ENCODE data around the gene CEP104. TPM values are rescaled to one million over a fixed set of nuclear protein-coding genes. Genes with fewer than 3 reads are reported as not detected.

The CEP104 gene
- total RNA-seq: 10 to 100 TPM; 64.0 to 64.4 TPM
- polyA plus RNA-seq: 10 to 100 TPM; 10.3 to 30.7 TPM

GRCh38 chr1:3856923-3857790, at the start of gene CEP104, which contains the start of gene DFFB:
CEP104 (minus strand) TSS chr1:3857211; CDS start chr1:3852407, 4,804 bp downstream.
DFFB (plus strand) TSS chr1:3857476; CDS start chr1:3857604, 128 bp downstream.
- peaks cover 18 to 56% (median 35%) of the 10 kb centered on the region in 4 donors for H3K4me1 Mint-ChIP-seq
- intact Hi-C loops (cut with micrococcal nuclease): loop anchor here (1.0 to 2.0 kb wide), 3 partner anchors 43 to 232 kb away; partner anchors contain the start of genes C1orf174, LRRC47 and TPRG1L
- POLR2A ChIA-PET (ENCODE audit: partially characterized antibody): interaction anchor here (1.3 to 4.8 kb wide), 4 partner anchors 9 to 61 kb away, joined by 3 to 73 read pairs (median 14); partner anchors contain the start of genes C1orf174 and LRRC47

GRCh38 chr1:3906672-3907020, 49.6 kb upstream of the CEP104 start:
- ChIA-PET CTCF (ENCODE audit: partially characterized antibody) (interaction anchor here (2.0 kb wide), 1 partner anchor 49 kb away, joined by 7 read pairs; the partner anchor contains the start of genes CEP104 and DFFB), POLR2A (ENCODE audit: partially characterized antibody) (no interaction called here)
- Mint-ChIP-seq H3K4me1 (peaks cover 18 to 35% (median 31%) of the 10 kb centered on the region in 4 donors), H3K9me3 (no peaks in the 10 kb centered on the region), H3K27me3 (no peaks in the 10 kb centered on the region), H3K36me3 (no peaks in the 10 kb centered on the region), H3K4me3 (no peak overlapping the region), H3K27ac (no peak overlapping the region)
- Histone ChIP-seq H3K4me3 (ENCODE audit: low read length in 2 of 2) (no peak overlapping the region), H3K4me1 (ENCODE audit: insufficient read depth, low read length) (peaks cover 32% of the 10 kb centered on the region), H3K9me3 (ENCODE audit: control insufficient read depth in 1 of 2, low read length in 2 of 2) (no peaks in the 10 kb centered on the region), H3K27me3 (ENCODE audit: insufficient read depth, low read length) (no peaks in the 10 kb centered on the region), H3K36me3 (ENCODE audit: insufficient read depth, low read length) (no peaks in the 10 kb centered on the region), H3K27ac (ENCODE audit: low read depth, low read length) (no peak overlapping the region)
- intact Hi-C loops (cut with micrococcal nuclease): no loop called here
- DNase-seq: no peak

More at GRCh38 chr1:3856923-3857790, at the start of gene CEP104, which contains the start of gene DFFB:
- peak; percentile 99 for DNase-seq
- Histone ChIP-seq H3K9me3 (ENCODE audit: control insufficient read depth in 1 of 2, low read length in 2 of 2) (no peaks in the 10 kb centered on the region), H3K36me3 (ENCODE audit: insufficient read depth, low read length) (no peaks in the 10 kb centered on the region), H3K4me1 (ENCODE audit: insufficient read depth, low read length) (peaks cover 35% of the 10 kb centered on the region), H3K4me3 (ENCODE audit: low read length in 2 of 2) (peak within 1 kb of the TSS; percentile 88 to 96), H3K27me3 (ENCODE audit: insufficient read depth, low read length) (no peaks in the 10 kb centered on the region), H3K27ac (ENCODE audit: low read depth, low read length) (peak within 1 kb of the TSS; percentile 71)
- no peaks in the 10 kb centered on the region for H3K27me3 Mint-ChIP-seq
- peak within 1 kb of the TSS; percentile 95 to 99 (median 98) for H3K4me3 Mint-ChIP-seq
- H3K27ac Mint-ChIP-seq: peak within 1 kb of the TSS; percentile 88 to 98 (median 96)
- peaks cover 3 to 18% of the 10 kb centered on the region in 2 donors for H3K36me3 Mint-ChIP-seq
- CTCF ChIA-PET (ENCODE audit: partially characterized antibody): interaction anchor here (1.2 to 2.0 kb wide), 7 partner anchors 9 to 49 kb away, joined by 3 to 7 read pairs (median 4); no protein-coding TSS in a partner anchor
- no peaks in the 10 kb centered on the region for H3K9me3 Mint-ChIP-seq

- Histone ChIP-seq H3K36me3 (ENCODE audit: insufficient read depth, low read length) (no peaks in the 10 kb centered on the region), H3K4me3 (ENCODE audit: low read length in 2 of 2) (no peak overlapping the region), H3K4me1 (ENCODE audit: insufficient read depth, low read length) (peaks cover 37% of the 10 kb centered on the region), H3K27me3 (ENCODE audit: insufficient read depth, low read length) (no peaks in the 10 kb centered on the region), H3K9me3 (ENCODE audit: control insufficient read depth in 1 of 2, low read length in 2 of 2) (no peaks in the 10 kb centered on the region), H3K27ac (ENCODE audit: low read depth, low read length) (no peak overlapping the region)
- intact Hi-C loops (cut with micrococcal nuclease): no loop called here
- Mint-ChIP-seq H3K9me3 (no peaks in the 10 kb centered on the region), H3K27me3 (no peaks in the 10 kb centered on the region), H3K36me3 (no peaks in the 10 kb centered on the region), H3K4me3 (no peak overlapping the region), H3K4me1 (peaks cover 18 to 39% (median 31%) of the 10 kb centered on the region in 4 donors), H3K27ac (peak overlapping the region in 3 of 7 donors; percentile 7 to 52 (median 46))
- CTCF ChIA-PET (ENCODE audit: partially characterized antibody): interaction anchor here (2.0 kb wide), 1 partner anchor 48 kb away, joined by 7 read pairs; the partner anchor contains the start of genes CEP104 and DFFB
- no peak for DNase-seq
- POLR2A ChIA-PET (ENCODE audit: partially characterized antibody): no interaction called here
Observed at GRCh38 chr1:3905953-3906671, 49.1 kb upstream of the CEP104 start.

- intact Hi-C loops (cut with micrococcal nuclease): no loop called here
- Mint-ChIP-seq H3K36me3 (peaks cover 0 to 4% of the 10 kb centered on the region in 2 donors), H3K9me3 (no peaks in the 10 kb centered on the region), H3K4me3 (peak overlapping the region in 2 of 8 donors; percentile 16 to 39), H3K27ac (peak overlapping the region in 6 of 7 donors; percentile 7 to 53 (median 51)), H3K4me1 (peaks cover 18 to 39% (median 30%) of the 10 kb centered on the region in 4 donors), H3K27me3 (no peaks in the 10 kb centered on the region)
- Histone ChIP-seq H3K9me3 (ENCODE audit: control insufficient read depth in 1 of 2, low read length in 2 of 2) (no peaks in the 10 kb centered on the region), H3K27ac (ENCODE audit: low read depth, low read length) (no peak overlapping the region), H3K36me3 (ENCODE audit: insufficient read depth, low read length) (no peaks in the 10 kb centered on the region), H3K4me1 (ENCODE audit: insufficient read depth, low read length) (peaks cover 35% of the 10 kb centered on the region), H3K4me3 (ENCODE audit: low read length in 2 of 2) (no peak overlapping the region), H3K27me3 (ENCODE audit: insufficient read depth, low read length) (no peaks in the 10 kb centered on the region)
- ChIA-PET POLR2A (ENCODE audit: partially characterized antibody) (no interaction called here), CTCF (ENCODE audit: partially characterized antibody) (interaction anchor here (2.0 kb wide), 1 partner anchor 48 kb away, joined by 7 read pairs; the partner anchor contains the start of genes CEP104 and DFFB)
- DNase-seq: no peak
Observed at GRCh38 chr1:3905266-3905952, 48.4 kb upstream of the CEP104 start.

GRCh38 chr1:3904843-3905185, 47.8 kb upstream of the CEP104 start:
- intact Hi-C loops (cut with micrococcal nuclease): no loop called here
- H3K36me3 ChIP-seq (ENCODE audit: insufficient read depth, low read length): no peaks in the 10 kb centered on the region
- ChIA-PET CTCF (ENCODE audit: partially characterized antibody) (no interaction called here), POLR2A (ENCODE audit: partially characterized antibody) (no interaction called here)
- H3K27ac Mint-ChIP-seq: peak overlapping the region in 2 of 7 donors; percentile 36 to 73
- no peak overlapping the region for H3K4me3 Mint-ChIP-seq
- H3K4me3 ChIP-seq (ENCODE audit: low read length in 2 of 2): no peak overlapping the region
- H3K27ac ChIP-seq (ENCODE audit: low read depth, low read length): no peak overlapping the region
- no peaks in the 10 kb centered on the region for H3K27me3 ChIP-seq (ENCODE audit: insufficient read depth, low read length)
- no peaks in the 10 kb centered on the region for H3K9me3 ChIP-seq (ENCODE audit: control insufficient read depth in 1 of 2, low read length in 2 of 2)
- peaks cover 0 to 4% (median 0%) of the 10 kb centered on the region in 8 donors for H3K9me3 Mint-ChIP-seq
- peaks cover 18 to 40% (median 33%) of the 10 kb centered on the region in 4 donors for H3K4me1 Mint-ChIP-seq
- peaks cover 0 to 8% of the 10 kb centered on the region in 2 donors for H3K36me3 Mint-ChIP-seq
- DNase-seq: no peak
- peaks cover 35% of the 10 kb centered on the region for H3K4me1 ChIP-seq (ENCODE audit: insufficient read depth, low read length)
- no peaks in the 10 kb centered on the region for H3K27me3 Mint-ChIP-seq

- ChIA-PET POLR2A (ENCODE audit: partially characterized antibody) (interaction anchor here (1.1 to 5.3 kb wide), 2 partner anchors 11 to 47 kb away, joined by 3 to 73 read pairs; partner anchors contain the start of genes CEP104 and DFFB), CTCF (ENCODE audit: partially characterized antibody) (interaction anchor here (0.6 kb wide), 1 partner anchor 38 kb away, joined by 3 read pairs; no protein-coding TSS in a partner anchor)
- H3K27me3 Mint-ChIP-seq: no peaks in the 10 kb centered on the region
- intact Hi-C loops (cut with micrococcal nuclease): no loop called here
- Histone ChIP-seq H3K27ac (ENCODE audit: low read depth, low read length) (peak overlapping the region; percentile 44), H3K4me3 (ENCODE audit: low read length in 2 of 2) (no peak overlapping the region), H3K4me1 (ENCODE audit: insufficient read depth, low read length) (peaks cover 38% of the 10 kb centered on the region), H3K9me3 (ENCODE audit: control insufficient read depth in 1 of 2, low read length in 2 of 2) (no peaks in the 10 kb centered on the region), H3K36me3 (ENCODE audit: insufficient read depth, low read length) (no peaks in the 10 kb centered on the region), H3K27me3 (ENCODE audit: insufficient read depth, low read length) (no peaks in the 10 kb centered on the region)
- H3K9me3 Mint-ChIP-seq: peaks cover 0 to 4% (median 0%) of the 10 kb centered on the region in 8 donors
- H3K4me1 Mint-ChIP-seq: peaks cover 20 to 44% (median 36%) of the 10 kb centered on the region in 4 donors
- H3K4me3 Mint-ChIP-seq: peak overlapping the region in 3 of 8 donors; percentile 11 to 98 (median 25)
- H3K27ac Mint-ChIP-seq: peak overlapping the region in 6 of 7 donors; percentile 59 to 99 (median 90)
- DNase-seq: no peak
- peaks cover 0 to 8% of the 10 kb centered on the region in 2 donors for H3K36me3 Mint-ChIP-seq
Observed at GRCh38 chr1:3904006-3904842, 47.2 kb upstream of the CEP104 start.
